Measurements from ENCODE around the gene PRKCSH. TPM values are rescaled to one million over a fixed set of nuclear protein-coding genes. Genes with fewer than 3 reads are reported as not detected.

The PRKCSH gene
- total RNA-seq, 1 donor from 2014 or later: 405 TPM

- no peak overlapping the region for H3K4me3 ChIP-seq (ENCODE audit: insufficient read depth, low read depth, low read length)
- Mint-ChIP-seq H3K27ac (ENCODE audit: unreplicated experiment) (no peak overlapping the region), H3K27me3 (ENCODE audit: low read depth, unreplicated experiment) (no peaks in the 10 kb centered on the region), H3K4me1 (ENCODE audit: low read depth, unreplicated experiment) (peaks cover 3% of the 10 kb centered on the region), H3K4me3 (ENCODE audit: unreplicated experiment) (no peak overlapping the region), H3K36me3 (ENCODE audit: low read depth, unreplicated experiment) (peaks cover 7% of the 10 kb centered on the region), H3K9me3 (ENCODE audit: unreplicated experiment) (no peaks in the 10 kb centered on the region)
- H3K9ac ChIP-seq (ENCODE audit: low read length): no peak overlapping the region
- no peaks in the 10 kb centered on the region for H3K9me3 ChIP-seq (ENCODE audit: insufficient read depth, low read depth, low read length)
- H3K4me2 ChIP-seq (ENCODE audit: low read length): no peak overlapping the region
- H3K36me3 ChIP-seq (ENCODE audit: insufficient read depth, low read length): no peaks in the 10 kb centered on the region
- no peaks in the 10 kb centered on the region for H3K27me3 ChIP-seq (ENCODE audit: insufficient read depth, low read length)
- no peak overlapping the region for H3K27ac ChIP-seq (ENCODE audit: low read depth, low read length)
- DNase-seq (ENCODE audit: low read depth) (no peak), FAIRE-seq (no peak)
- no peak for TF ChIP-seq EZH2 (IDR thresholded peaks at IDR 0.05; ENCODE audit: insufficient read depth, low read length)
- no peak for TF ChIP-seq CTCF (IDR thresholded peaks at IDR 0.05; ENCODE audit: insufficient read depth, low read depth, low read length)
- no peaks in the 10 kb centered on the region for H3K79me2 ChIP-seq (ENCODE audit: insufficient read depth, low read length)
- H3K4me1 ChIP-seq (ENCODE audit: insufficient read depth, low read length): no peaks in the 10 kb centered on the region
- no peak overlapping the region for H2AFZ ChIP-seq (ENCODE audit: low read depth, low read length)
- H4K20me1 ChIP-seq (ENCODE audit: insufficient read depth, low read length): peaks cover 12% of the 10 kb centered on the region
These were observed 59.3 kb downstream of the PRKCSH start for GRCh38 chr19:11494634-11495285.

DNA sequence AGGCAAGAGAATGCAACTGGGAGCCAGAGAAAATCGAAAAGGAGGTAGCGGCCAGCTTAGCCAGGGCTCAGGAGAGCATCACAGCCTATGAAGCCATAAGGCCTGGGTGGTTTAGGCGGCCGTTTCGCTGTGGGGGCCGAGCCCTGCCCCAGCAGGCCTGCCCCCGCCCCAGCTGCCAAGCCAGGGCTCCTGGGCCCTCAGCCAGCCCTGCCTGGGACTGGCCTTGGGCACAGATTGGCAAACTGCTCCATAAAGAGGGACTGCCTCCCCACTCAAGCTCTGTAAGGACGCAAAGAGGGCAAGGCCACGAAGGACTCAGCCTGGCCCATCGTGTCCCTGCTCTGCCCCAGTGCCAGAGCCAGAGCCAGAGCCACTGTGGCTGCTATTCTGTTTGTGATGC lies 60.0 kb downstream of the PRKCSH start:
- FAIRE-seq: no peak
- no peaks in the 10 kb centered on the region for H3K27me3 Mint-ChIP-seq (ENCODE audit: low read depth, unreplicated experiment)

More for the DNA sequence above, 60.0 kb downstream of the PRKCSH start:
- Histone ChIP-seq H2AFZ (ENCODE audit: low read depth, low read length) (no peak overlapping the region), H3K9me3 (ENCODE audit: insufficient read depth, low read depth, low read length) (no peaks in the 10 kb centered on the region), H3K79me2 (ENCODE audit: insufficient read depth, low read length) (no peaks in the 10 kb centered on the region), H3K36me3 (ENCODE audit: insufficient read depth, low read length) (no peaks in the 10 kb centered on the region), H3K4me2 (ENCODE audit: low read length) (no peak overlapping the region), H3K4me1 (ENCODE audit: insufficient read depth, low read length) (no peaks in the 10 kb centered on the region), H3K4me3 (ENCODE audit: insufficient read depth, low read depth, low read length) (no peak overlapping the region), H3K9ac (ENCODE audit: low read length) (no peak overlapping the region), H3K27me3 (ENCODE audit: insufficient read depth, low read length) (no peaks in the 10 kb centered on the region), H3K27ac (ENCODE audit: low read depth, low read length) (no peak overlapping the region), H4K20me1 (ENCODE audit: insufficient read depth, low read length) (peaks cover 13% of the 10 kb centered on the region)
- H3K36me3 Mint-ChIP-seq (ENCODE audit: low read depth, unreplicated experiment): peaks cover 7% of the 10 kb centered on the region
- peaks cover 3% of the 10 kb centered on the region for H3K4me1 Mint-ChIP-seq (ENCODE audit: low read depth, unreplicated experiment)
- no peak overlapping the region for H3K27ac Mint-ChIP-seq (ENCODE audit: unreplicated experiment)
- H3K9me3 Mint-ChIP-seq (ENCODE audit: unreplicated experiment): no peaks in the 10 kb centered on the region
- TF ChIP-seq CTCF (IDR thresholded peaks at IDR 0.05; ENCODE audit: insufficient read depth, low read depth, low read length): no peak
- TF ChIP-seq EZH2 (IDR thresholded peaks at IDR 0.05; ENCODE audit: insufficient read depth, low read length): no peak
- no peak for DNase-seq (ENCODE audit: low read depth)
- H3K4me3 Mint-ChIP-seq (ENCODE audit: unreplicated experiment): no peak overlapping the region

All from astrocyte (in vitro differentiated cells and primary cell).